Stimulated activated CD4-positive, alpha-beta T cell treated with anti-CD3 and anti-CD28 coated beads, Interleukin-2, amount 100 ng/mL, for 24 hours (primary cell): ENCODE results near the gene AXDND1.

Experiments
- DNase-seq, 2 donors: peaks; one replicate each; pipeline ENCODE4 v3.0.0-alpha.2; 2020

The AXDND1 gene

DNA sequence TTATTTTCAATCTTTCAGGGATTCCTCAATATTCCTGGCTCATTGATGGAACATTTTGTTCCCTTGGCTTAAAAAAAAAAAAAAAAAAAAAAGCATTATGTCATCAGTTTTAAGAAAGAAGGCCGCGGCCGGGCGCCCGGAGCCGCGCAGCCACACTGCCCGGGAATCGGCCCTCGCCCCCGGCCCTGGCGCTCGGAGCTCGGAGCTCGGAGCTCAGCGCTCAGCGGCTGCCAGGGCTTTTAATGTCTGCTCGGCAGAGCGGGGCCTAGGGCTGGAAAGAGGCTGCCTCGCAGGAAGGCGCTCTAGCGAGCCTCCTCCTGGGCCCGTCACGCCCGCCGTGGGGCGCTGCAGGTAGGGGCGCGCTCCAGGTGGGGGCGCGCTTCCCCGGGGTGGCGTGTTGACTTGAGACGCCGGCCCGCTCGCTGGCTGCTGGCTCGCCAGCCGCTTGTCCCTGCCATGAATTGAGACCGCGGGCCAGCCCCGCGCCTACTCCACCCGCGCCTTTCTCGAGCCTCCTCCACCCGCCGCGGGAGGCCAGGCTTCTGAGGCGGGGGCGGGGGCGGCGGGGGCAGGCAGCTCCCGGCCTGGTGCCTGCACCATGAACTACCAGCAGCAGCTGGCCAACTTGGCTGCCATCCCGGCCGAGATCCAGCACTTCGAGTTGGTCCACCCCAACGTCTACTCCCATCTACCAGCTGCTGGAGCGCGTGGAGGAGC lies 220.5 kb downstream of the AXDND1 start:
- DNase-seq, result peak in 1 of 2 donors; percentile 17

GRCh38 chr1:179587336-179587735 lies 221.6 kb downstream of the AXDND1 start:
- DNase-seq, result no peak

DNA sequence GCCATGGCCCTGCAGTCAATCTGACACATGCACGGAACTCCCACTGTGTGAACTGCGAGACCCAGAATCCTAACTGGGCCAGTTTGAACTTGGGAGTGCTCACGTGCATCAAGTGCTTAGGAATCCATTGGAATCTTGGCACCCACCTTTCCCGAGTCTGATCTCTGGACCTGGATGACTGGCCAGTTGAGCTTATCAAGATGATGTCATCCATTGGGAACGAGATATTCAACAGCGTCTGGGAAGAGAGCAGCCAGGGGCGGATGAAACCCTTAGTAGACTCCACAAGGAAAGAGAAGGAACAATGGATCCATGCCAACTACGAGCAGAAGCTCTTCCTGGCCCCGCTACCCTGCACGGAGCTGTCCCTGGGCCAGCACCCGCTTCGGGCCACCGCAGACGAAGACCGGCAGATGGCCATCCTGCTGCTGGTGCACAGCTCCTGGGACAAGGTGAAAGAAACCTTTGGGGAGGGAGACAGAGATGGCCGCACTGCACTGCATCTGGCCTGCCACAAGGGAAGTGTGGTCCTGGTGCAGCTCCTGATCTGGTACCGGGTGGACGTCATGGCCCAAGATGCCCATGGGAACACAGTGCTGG lies 222.8 kb downstream of the AXDND1 start:
- DNase-seq, result no peak

DNA sequence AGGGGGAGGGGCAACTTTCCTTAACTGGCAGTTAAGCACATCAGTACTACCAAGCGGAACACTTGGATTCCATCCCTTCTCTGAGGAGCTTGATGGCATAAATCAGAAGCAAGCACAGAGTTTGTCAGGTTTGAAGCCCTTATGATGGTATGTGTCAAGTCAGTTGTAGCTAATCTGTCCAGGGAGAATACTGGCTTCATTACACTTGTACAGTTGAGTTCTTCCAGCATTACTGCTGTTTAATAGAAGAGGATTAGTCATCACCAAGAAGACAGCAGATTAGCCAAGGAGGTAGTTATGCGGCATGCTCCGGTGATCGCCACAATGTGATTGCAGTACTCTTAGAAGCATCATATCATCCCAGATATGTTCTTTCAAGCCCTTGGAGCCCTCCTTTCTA lies 223.7 kb downstream of the AXDND1 start:
- DNase-seq, result no peak

GRCh38 chr1:179590671-179591070 lies 224.9 kb downstream of the AXDND1 start:
- no peak for DNase-seq

DNA sequence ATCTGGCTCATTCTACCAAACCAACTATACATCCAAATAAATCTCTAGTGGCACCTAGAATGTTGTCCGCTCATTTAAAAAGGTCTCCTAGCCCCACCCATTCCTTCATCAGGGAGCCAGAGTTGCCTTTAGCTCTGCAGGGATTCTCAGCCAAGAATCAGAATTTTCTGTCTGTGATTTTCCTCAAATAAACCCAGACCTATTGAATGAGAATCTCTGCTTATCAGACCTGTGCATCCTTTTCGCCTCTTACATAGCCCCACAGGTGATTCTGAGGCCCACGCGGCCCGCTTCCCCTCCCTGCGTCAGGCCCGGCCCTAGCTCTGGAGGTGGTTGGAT lies 225.5 kb downstream of the AXDND1 start:
- DNase-seq, result no peak

DNA sequence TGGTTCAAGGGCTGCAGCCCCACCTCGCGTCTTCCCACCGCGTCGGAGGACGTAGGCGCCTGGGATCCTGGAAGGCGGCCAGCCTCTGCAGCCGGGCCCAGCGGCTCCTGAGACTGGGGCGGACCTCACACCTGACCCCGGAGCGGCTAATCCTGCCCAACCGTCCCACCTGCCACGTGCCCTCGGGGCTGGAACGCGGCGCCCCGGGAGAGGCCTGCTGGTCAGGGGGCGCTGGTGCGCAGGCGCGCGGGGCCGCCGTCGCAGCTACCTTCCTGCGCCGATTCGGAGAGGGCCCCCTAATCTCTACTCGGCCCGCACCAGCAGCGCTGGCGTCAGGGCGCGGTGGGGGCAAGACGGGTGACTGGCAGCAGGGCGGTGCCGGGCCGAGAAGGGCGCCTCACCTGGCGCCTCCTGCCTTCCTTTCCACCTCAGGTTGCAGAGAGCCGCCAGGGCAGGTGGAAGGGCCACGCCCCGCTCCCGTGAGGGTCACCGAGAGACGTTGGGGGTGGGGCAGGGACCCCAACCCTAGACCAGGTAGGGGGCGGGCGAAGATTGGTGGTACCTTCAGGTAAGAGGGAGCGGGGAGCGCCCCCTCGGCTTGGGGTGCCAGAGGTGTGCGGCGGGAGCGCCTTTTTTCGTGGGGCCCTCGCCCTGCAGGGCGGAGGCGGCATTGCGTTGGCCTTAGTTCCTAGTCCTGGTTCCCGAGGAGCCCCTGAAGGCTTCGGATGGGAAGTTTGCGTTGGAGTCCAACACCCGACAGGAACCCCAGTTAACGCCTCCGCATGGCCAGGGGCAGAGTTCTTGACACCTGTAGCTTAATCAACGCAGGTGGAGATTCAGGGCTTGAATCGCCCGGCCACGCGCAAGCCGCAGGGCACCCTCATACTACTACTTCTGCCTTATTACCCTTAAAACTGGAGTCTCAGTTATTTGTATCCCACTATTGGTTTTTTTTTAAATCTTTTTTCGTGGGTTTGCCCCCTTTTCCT lies 226.1 kb downstream of the AXDND1 start, which contains the start of gene TDRD5:
Gene TDRD5, plus strand, starts transcription at position 241 of the 989 bp plus-strand sequence. CDS start 784 bp downstream, outside the sequence.
- DNase-seq, result no peak

DNA sequence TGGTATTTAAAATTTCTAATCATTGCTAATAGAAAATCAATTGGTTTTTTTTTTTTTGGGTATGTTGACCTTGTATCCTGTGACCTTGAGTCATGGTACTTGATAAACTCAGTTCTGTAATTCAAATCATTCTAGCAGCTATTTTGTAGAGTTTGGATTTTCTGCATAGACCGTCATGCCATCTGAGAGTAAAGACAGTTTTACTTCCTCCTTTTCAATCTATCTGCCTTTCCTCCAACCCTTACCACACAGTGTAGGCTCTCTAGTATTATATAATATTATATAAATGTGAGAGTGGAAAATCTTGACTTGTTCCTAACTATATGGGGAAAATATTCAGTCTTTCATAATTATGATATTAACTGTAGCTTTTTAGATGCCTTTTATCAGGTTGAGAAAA lies 232.9 kb downstream of the AXDND1 start:
- DNase-seq, result no peak

DNA sequence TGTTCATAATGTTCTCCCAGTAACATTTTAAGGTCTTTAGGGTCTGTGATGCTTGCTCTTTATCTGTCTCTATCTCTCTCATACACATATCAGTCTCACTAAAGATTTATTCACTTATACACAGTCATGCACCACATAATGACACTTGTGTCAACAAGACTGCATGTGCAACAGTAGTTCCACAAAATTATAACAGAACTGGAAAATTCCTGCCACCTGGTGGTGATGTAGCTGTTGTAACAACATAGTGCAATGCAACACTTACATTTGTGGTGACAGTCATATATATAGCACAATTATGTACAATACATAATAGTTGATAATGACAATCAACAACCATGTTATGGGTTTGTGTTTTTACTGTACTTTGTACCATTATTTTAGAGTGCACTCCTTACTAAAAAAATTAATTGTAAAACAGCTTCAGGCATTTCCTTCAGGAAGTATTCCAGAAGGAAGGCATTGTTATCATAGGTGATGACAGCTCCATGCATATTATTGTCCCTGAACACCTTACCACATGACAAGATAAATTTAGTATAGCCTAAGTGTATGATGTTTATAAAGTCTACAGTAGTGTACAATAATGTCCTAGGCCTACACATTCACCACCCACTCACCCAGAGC lies 234.0 kb downstream of the AXDND1 start:
- no peak for DNase-seq

DNA sequence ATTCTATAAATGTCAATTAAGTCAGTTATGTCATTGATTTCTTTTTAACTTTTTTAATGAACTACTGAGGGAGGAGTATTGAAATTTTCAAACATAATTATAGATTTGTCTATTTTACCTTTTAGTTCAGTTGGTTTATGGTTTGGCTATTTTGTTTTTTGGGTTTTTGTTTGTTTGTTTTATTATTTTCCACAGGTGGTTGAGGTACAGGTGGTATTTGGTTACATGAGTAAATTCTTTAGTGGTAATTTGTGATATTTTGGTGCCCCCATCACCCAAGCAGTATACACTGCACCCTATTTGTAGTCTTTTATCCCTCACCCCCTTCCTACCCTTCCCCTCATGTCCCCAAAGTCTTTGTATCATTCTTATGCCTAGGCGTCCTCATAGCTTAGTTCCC lies 235.3 kb downstream of the AXDND1 start:
- DNase-seq, result no peak
